CD4-positive, alpha-beta memory T cell (primary cell): Measurements from ENCODE around the gene GOLGA8A. TPM values are rescaled to one million over a fixed set of nuclear protein-coding genes. Genes with fewer than 3 reads are reported as not detected.

Source experiments
- CTCF ChIA-PET: fragments of 350-600 bp; sonication (Branson Sonifier 250); formaldehyde crosslinking; loops from one replicate; lab custom pipeline; 2021; ENCODE audit warnings: inconsistent platforms; ENCODE audit not compliant: partially characterized antibody; lab: Charles Lee
- POLR2A ChIA-PET: fragments of 350-600 bp; sonication (Branson Sonifier 250); formaldehyde crosslinking; loops from one replicate; lab custom pipeline; 2021; ENCODE audit not compliant: partially characterized antibody; lab: Charles Lee
- DNase-seq, 5 donors: peaks; one replicate each; pipeline versions ENCODE4 v3.0.0 to v3.0.0-alpha.2; 2020 to 2022; ENCODE audit warnings: mixed read lengths in 1 of 5
- H3K27ac ChIP-seq: one replicate; pipeline ENCODE4 v1.7.0; 2013; ENCODE audit warnings: low read depth, low read length
- H3K27me3 ChIP-seq: 2 replicates; pipeline ENCODE4 v1.7.0; 2013; ENCODE audit warnings: mild to moderate bottlenecking, low read length, moderate library complexity; ENCODE audit not compliant: insufficient read depth
- H3K36me3 ChIP-seq: 2 replicates; pipeline ENCODE4 v1.7.0; 2013; ENCODE audit warnings: mild to moderate bottlenecking, low read length, moderate library complexity; ENCODE audit not compliant: insufficient read depth
- H3K4me1 ChIP-seq: 2 replicates; pipeline ENCODE4 v1.7.0; 2013; ENCODE audit warnings: mild to moderate bottlenecking, low read length, moderate library complexity; ENCODE audit not compliant: insufficient read depth
- H3K4me3 ChIP-seq, 2 donors: one replicate each; pipeline ENCODE4 v1.7.0; 2013; ENCODE audit warnings: low read length in 2 of 2, mild to moderate bottlenecking in 1 of 2
- H3K9me3 ChIP-seq, 2 donors: one replicate each; pipeline ENCODE4 v1.7.0; 2013; ENCODE audit warnings: low read length in 2 of 2, control low read depth in 1 of 2; ENCODE audit not compliant: control insufficient read depth in 1 of 2
- H3K27ac Mint-ChIP-seq, 7 donors: one replicate each; pipeline ENCODE4 v1.8.0; 2020 to 2021; ENCODE audit warnings: mixed read lengths in 7 of 7, mild to moderate bottlenecking in 6 of 7, inconsistent platforms in 3 of 7, moderate library complexity in 3 of 7
- H3K27me3 Mint-ChIP-seq, 2 donors: one replicate each; pipeline ENCODE4 v1.8.0; 2020 to 2021; ENCODE audit warnings: mixed read lengths in 2 of 2
- H3K36me3 Mint-ChIP-seq, 2 donors: one replicate each; pipeline ENCODE4 v1.8.0; 2020 to 2021; ENCODE audit warnings: mixed read lengths in 2 of 2, inconsistent platforms in 1 of 2, mild to moderate bottlenecking in 1 of 2
- H3K4me1 Mint-ChIP-seq, 4 donors: one replicate each; pipeline ENCODE4 v1.8.0; 2020 to 2021; ENCODE audit warnings: mixed read lengths in 4 of 4, mild to moderate bottlenecking in 1 of 4
- H3K4me3 Mint-ChIP-seq, 8 donors: one replicate each; pipeline ENCODE4 v1.8.0; 2020 to 2021; ENCODE audit warnings: mixed read lengths in 8 of 8, mild to moderate bottlenecking in 7 of 8, moderate library complexity in 6 of 8, inconsistent platforms in 3 of 8
- H3K9me3 Mint-ChIP-seq, 8 donors: one replicate each; pipeline ENCODE4 v1.8.0; 2020 to 2021; ENCODE audit warnings: mixed read lengths in 8 of 8, mild to moderate bottlenecking in 5 of 8, inconsistent platforms in 3 of 8, moderate library complexity in 1 of 8
- intact Hi-C: fragments of 100-400 bp; cut with micrococcal nuclease; formaldehyde crosslinking; loops from one replicate; pipeline ENCODE4 v1.15.1; 2023
- polyA plus RNA-seq, 2 donors: library from polyadenylated mRNA; unstranded; fragments of 300-500 nt; fragmentation: Illumina TruSeq; gene quantifications; one replicate each; pipeline ENCODE4 v1.2.3, GENCODE V29; 2021
- total RNA-seq, 2 experiments: library from RNA; stranded (reverse); gene quantifications; one replicate each; pipeline ENCODE4 v1.2.3, GENCODE V29; 2021

Gene GOLGA8A
- total and polyA plus RNA-seq, 4 experiments from 2014 or later = 1.9 to 193 (median 97.9) TPM

GRCh38 chr15:34461730-34462129 is 24.1 kb upstream of the GOLGA8A start:
- Mint-ChIP-seq H3K36me3 (no peaks in the 10 kb centered on the region), H3K27ac (no peak overlapping the region), H3K27me3 (peaks cover 5 to 9% of the 10 kb centered on the region in 2 donors), H3K4me3 (no peak overlapping the region), H3K9me3 (no peaks in the 10 kb centered on the region), H3K4me1 (no peaks in the 10 kb centered on the region)
- CTCF ChIA-PET = no interaction called here
- Histone ChIP-seq H3K4me1 (no peaks in the 10 kb centered on the region), H3K27ac (no peak overlapping the region), H3K27me3 (no peaks in the 10 kb centered on the region), H3K9me3 (no peaks in the 10 kb centered on the region), H3K36me3 (no peaks in the 10 kb centered on the region), H3K4me3 (no peak overlapping the region)
- POLR2A ChIA-PET = no interaction called here
- intact Hi-C loops = no loop called here
- no peak for DNase-seq

- Mint-ChIP-seq H3K9me3 (no peaks in the 10 kb centered on the region), H3K36me3 (no peaks in the 10 kb centered on the region), H3K4me1 (no peaks in the 10 kb centered on the region), H3K4me3 (no peak overlapping the region), H3K27me3 (peaks cover 5 to 11% of the 10 kb centered on the region in 2 donors), H3K27ac (no peak overlapping the region)
- ChIA-PET POLR2A (no interaction called here), CTCF (no interaction called here)
- Histone ChIP-seq H3K4me3 (no peak overlapping the region), H3K27ac (no peak overlapping the region), H3K36me3 (no peaks in the 10 kb centered on the region), H3K4me1 (no peaks in the 10 kb centered on the region), H3K27me3 (no peaks in the 10 kb centered on the region), H3K9me3 (no peaks in the 10 kb centered on the region)
- DNase-seq = no peak
- intact Hi-C loops = no loop called here
Measured at GRCh38 chr15:34460451-34460850, 22.8 kb upstream of the GOLGA8A start.

DNA sequence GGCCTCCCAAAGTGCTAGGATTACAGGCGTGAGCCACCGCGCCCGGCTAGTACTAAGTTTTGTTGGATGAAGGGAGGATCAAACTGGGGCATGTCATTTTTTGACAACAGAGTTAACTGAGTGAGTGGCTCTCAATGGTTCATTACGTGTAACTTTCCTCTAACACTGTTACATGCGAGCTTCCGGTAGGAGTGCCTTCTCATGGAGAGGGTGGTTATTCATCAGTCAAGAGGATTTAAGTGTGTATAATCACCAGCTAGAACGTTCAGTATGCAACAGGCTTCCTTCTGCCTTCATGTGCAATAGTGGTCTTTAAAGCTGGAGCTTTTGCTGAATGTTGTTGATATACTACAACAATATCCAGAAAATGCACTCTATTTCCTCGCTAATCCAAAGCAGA is 19.1 kb upstream of the GOLGA8A start:
- H3K4me1 Mint-ChIP-seq = no peaks in the 10 kb centered on the region
- Histone ChIP-seq H3K4me3 (no peak overlapping the region), H3K36me3 (no peaks in the 10 kb centered on the region), H3K9me3 (no peaks in the 10 kb centered on the region), H3K27me3 (no peaks in the 10 kb centered on the region), H3K4me1 (no peaks in the 10 kb centered on the region), H3K27ac (no peak overlapping the region)
- H3K27me3 Mint-ChIP-seq = peaks cover 4 to 11% of the 10 kb centered on the region in 2 donors
- DNase-seq = no peak
- no peak overlapping the region for H3K27ac Mint-ChIP-seq
- POLR2A ChIA-PET = no interaction called here
- H3K9me3 Mint-ChIP-seq = no peaks in the 10 kb centered on the region
- CTCF ChIA-PET = no interaction called here
- no peaks in the 10 kb centered on the region for H3K36me3 Mint-ChIP-seq
- H3K4me3 Mint-ChIP-seq = no peak overlapping the region
- intact Hi-C loops = no loop called here

GRCh38 chr15:34442891-34443290 is 5.3 kb upstream of the GOLGA8A start:
- intact Hi-C loops = no loop called here
- Mint-ChIP-seq H3K4me3 (no peak overlapping the region), H3K27me3 (peaks cover 6 to 8% of the 10 kb centered on the region in 2 donors), H3K9me3 (no peaks in the 10 kb centered on the region), H3K4me1 (no peaks in the 10 kb centered on the region), H3K36me3 (no peaks in the 10 kb centered on the region), H3K27ac (no peak overlapping the region)
- H3K27me3 ChIP-seq = no peaks in the 10 kb centered on the region
- H3K36me3 ChIP-seq = no peaks in the 10 kb centered on the region
- no peak overlapping the region for H3K4me3 ChIP-seq
- H3K27ac ChIP-seq = no peak overlapping the region
- peaks cover 2% of the 10 kb centered on the region for H3K4me1 ChIP-seq
- ChIA-PET POLR2A (no interaction called here), CTCF (no interaction called here)
- no peaks in the 10 kb centered on the region for H3K9me3 ChIP-seq
- DNase-seq = no peak

GRCh38 chr15:34439878-34440277 is 2.3 kb upstream of the GOLGA8A start:
- no peak overlapping the region for H3K27ac Mint-ChIP-seq
- POLR2A ChIA-PET = no interaction called here

DNA sequence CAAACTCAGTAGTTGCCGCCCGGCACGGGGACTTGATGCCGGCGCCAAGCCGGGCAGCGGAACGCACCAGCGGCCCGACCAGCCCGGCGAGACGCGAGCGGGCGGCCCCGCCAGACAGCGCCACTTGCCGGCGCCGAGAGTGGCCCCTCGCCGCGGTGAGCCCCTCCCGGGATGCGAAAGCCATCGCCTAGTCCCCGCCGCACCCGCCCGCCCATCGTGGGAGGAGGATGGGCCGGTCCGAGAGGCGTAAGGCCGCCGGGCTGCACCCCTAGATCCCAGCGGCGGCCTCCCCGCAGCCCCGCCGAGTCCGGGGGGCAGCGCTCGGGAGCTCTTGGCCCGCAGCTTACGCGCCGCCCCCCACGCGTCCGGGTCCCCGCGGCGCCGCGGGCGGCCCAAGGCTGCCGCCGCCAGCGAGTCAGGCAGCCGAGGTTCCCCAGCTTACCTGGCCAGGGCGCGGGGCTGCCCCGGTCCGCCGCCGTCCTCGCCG is 609 bp downstream of the GOLGA8A start:
- intact Hi-C loops = loop anchor here (10.0 kb wide), 1 partner anchor 192 kb away; no protein-coding TSS in a partner anchor
- Histone ChIP-seq H3K4me1 (peaks cover 16% of the 10 kb centered on the region), H3K27ac (peak overlapping the region; percentile 35), H3K27me3 (no peaks in the 10 kb centered on the region), H3K36me3 (no peaks in the 10 kb centered on the region), H3K9me3 (no peaks in the 10 kb centered on the region), H3K4me3 (peak overlapping the region in 1 of 2 donors; percentile 68)
- H3K4me1 Mint-ChIP-seq = peaks cover 0 to 25% (median 7%) of the 10 kb centered on the region in 4 donors
- peak in 4 of 5 donors; percentile 44 to 54 (median 51) for DNase-seq
- H3K4me3 Mint-ChIP-seq = peak overlapping the region in 6 of 8 donors; percentile 85 to 90 (median 87)
- CTCF ChIA-PET = interaction anchor here (1.4 kb wide), 1 partner anchor 70 kb away, joined by 4 read pairs; the partner anchor contains the start of gene LPCAT4
- peak overlapping the region in 1 of 7 donors; percentile 70 for H3K27ac Mint-ChIP-seq
- POLR2A ChIA-PET = interaction anchor here (1.6 kb wide), 1 partner anchor 69 kb away, joined by 3 read pairs; no protein-coding TSS in a partner anchor
- H3K9me3 Mint-ChIP-seq = peaks cover 0 to 3% (median 0%) of the 10 kb centered on the region in 8 donors
- H3K36me3 Mint-ChIP-seq = peaks cover 3 to 10% of the 10 kb centered on the region in 2 donors
- peaks cover 0 to 1% of the 10 kb centered on the region in 2 donors for H3K27me3 Mint-ChIP-seq

More at GRCh38 chr15:34439878-34440277, 2.3 kb upstream of the GOLGA8A start:
- peaks cover 0 to 2% of the 10 kb centered on the region in 2 donors for H3K36me3 Mint-ChIP-seq
- H3K4me1 ChIP-seq = peaks cover 16% of the 10 kb centered on the region
- no peak overlapping the region for H3K27ac ChIP-seq
- H3K9me3 ChIP-seq = no peaks in the 10 kb centered on the region
- no peaks in the 10 kb centered on the region for H3K36me3 ChIP-seq
- DNase-seq = no peak
- no peak overlapping the region for H3K4me3 ChIP-seq
- CTCF ChIA-PET = no interaction called here
- H3K27me3 ChIP-seq = no peaks in the 10 kb centered on the region
- H3K4me1 Mint-ChIP-seq = peaks cover 0 to 16% (median 7%) of the 10 kb centered on the region in 4 donors
- intact Hi-C loops = loop anchor here (10.0 kb wide), 1 partner anchor 195 kb away; no protein-coding TSS in a partner anchor
- no peak overlapping the region for H3K4me3 Mint-ChIP-seq
- H3K9me3 Mint-ChIP-seq = peaks cover 0 to 3% (median 0%) of the 10 kb centered on the region in 8 donors
- peaks cover 5 to 6% of the 10 kb centered on the region in 2 donors for H3K27me3 Mint-ChIP-seq

DNA sequence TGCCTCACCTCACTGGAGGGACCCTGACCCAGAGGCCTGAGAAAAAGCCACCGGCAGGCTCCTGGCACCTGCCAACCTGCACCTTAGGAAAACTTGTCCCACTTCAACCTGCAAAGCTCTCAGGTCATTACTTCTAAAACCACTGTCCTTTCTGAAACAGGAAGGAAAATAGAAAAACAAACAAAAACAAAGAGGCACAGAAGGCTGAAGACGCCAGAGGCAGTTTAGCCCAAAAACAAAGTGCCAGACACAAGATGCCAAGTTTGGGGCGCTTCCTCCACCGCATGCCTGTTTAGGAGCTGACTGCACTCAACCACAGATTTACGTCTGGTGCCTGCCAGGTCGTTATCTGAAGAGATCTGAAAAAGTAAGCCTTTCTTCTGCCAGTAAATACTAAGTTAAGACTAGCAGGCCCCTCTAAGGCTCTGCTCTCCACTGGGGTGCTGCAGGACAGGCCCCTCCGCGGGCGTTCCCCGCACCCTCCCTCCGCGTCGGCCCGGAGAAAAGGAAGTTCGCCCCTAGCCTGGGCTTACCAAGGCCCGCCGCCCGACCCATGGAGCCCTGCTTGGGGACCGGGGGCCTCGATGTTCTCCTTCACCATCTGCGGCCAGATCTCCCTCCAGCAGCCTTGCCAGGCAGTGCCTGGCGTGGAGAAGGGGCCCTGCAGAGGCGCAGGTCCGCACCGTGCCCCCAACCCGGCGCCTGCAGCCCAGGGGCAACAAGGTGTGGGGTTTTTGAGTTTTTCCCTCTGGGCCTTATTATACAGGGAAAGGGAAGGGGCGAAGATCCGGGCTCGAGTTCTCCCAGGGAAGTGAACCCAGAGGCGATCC is 1.3 kb downstream of the GOLGA8A start:
- Histone ChIP-seq H3K27me3 (no peaks in the 10 kb centered on the region), H3K27ac (peak overlapping the region; percentile 35), H3K4me3 (peak overlapping the region; percentile 23 to 68), H3K9me3 (no peaks in the 10 kb centered on the region), H3K36me3 (no peaks in the 10 kb centered on the region), H3K4me1 (peaks cover 16% of the 10 kb centered on the region)
- Mint-ChIP-seq H3K4me1 (peaks cover 0 to 25% (median 7%) of the 10 kb centered on the region in 4 donors), H3K4me3 (peak overlapping the region in 7 of 8 donors; percentile 81 to 90 (median 86)), H3K9me3 (peaks cover 0 to 3% (median 0%) of the 10 kb centered on the region in 8 donors), H3K36me3 (peaks cover 5 to 11% of the 10 kb centered on the region in 2 donors), H3K27ac (peak overlapping the region in 6 of 7 donors; percentile 70 to 88 (median 85)), H3K27me3 (peaks cover 0 to 1% of the 10 kb centered on the region in 2 donors)
- ChIA-PET POLR2A (interaction anchor here (1.6 kb wide), 1 partner anchor 69 kb away, joined by 3 read pairs; no protein-coding TSS in a partner anchor), CTCF (no interaction called here)
- peak in 4 of 5 donors; percentile 18 to 56 (median 40) for DNase-seq
- intact Hi-C loops = loop anchor here (10.0 kb wide), 1 partner anchor 192 kb away; no protein-coding TSS in a partner anchor
